Fibroblast of pulmonary artery (primary cell): ENCODE measurements around the gene CAPN15.

Source experiments
- DNase-seq: peaks from one replicate; pipeline ENCODE4 v3.0.0-alpha.2; 2010; ENCODE audit warnings: low read depth
- H3K4me3 ChIP-seq: replicated peaks from 2 replicates; pipeline ENCODE4 v1.5.1; 2011; ENCODE audit warnings: low read depth, mild to moderate bottlenecking, control low read depth, low read length, moderate library complexity
- TF ChIP-seq, protein P1 (sequence below): IDR thresholded peaks from 2 replicates; pipeline ENCODE4 v1.5.1; 2011; ENCODE audit warnings: mild to moderate bottlenecking, control low read depth, low read length, inconsistent platforms; ENCODE audit errors: missing control alignments

The CAPN15 gene

DNA sequence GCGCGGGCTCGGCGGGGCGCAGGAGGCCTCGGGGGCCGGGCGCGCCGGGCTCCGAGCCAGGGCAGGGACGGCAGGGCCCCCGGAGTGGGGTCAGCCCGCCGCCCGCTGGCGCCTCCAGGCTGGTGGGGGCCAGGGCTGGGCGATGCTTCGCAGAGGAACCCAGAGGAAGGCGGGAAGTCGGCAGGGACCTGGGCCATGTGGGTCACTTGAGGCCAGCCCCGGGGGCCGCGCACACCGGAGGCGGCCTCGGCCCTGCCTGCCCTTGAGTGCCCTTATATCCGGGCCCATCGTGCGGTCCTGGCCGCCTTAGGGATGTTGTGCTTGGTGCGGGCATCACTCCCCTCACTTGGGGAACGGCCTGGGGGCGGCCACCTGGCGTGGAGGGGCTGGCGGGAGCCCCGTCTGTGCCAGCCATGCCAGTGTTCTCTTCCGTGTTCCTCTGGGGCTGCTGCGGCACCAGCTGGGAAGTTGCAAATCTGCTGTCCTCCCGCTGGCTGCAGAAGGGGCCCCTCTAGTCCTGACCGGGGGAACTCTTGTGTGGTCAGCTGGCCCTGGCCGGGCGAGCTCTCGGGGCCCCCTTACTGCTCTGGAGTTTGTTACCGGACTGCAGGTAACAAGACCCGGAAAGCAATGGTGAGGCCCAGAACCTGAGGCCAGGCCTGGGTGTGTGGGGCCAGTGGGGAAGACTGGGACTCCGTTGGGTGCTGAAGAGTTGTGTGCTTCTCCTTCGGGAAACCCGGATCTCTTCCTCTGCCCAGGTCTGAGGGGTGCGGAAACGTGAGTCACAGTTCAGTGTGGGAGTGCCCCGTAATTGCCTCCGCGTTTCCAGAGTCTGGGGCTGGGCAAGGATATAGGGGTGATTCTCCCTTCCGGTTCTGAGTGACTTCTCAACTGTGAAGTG lies 849 bp downstream of the CAPN15 start:
- TF ChIP-seq, protein P1, sequence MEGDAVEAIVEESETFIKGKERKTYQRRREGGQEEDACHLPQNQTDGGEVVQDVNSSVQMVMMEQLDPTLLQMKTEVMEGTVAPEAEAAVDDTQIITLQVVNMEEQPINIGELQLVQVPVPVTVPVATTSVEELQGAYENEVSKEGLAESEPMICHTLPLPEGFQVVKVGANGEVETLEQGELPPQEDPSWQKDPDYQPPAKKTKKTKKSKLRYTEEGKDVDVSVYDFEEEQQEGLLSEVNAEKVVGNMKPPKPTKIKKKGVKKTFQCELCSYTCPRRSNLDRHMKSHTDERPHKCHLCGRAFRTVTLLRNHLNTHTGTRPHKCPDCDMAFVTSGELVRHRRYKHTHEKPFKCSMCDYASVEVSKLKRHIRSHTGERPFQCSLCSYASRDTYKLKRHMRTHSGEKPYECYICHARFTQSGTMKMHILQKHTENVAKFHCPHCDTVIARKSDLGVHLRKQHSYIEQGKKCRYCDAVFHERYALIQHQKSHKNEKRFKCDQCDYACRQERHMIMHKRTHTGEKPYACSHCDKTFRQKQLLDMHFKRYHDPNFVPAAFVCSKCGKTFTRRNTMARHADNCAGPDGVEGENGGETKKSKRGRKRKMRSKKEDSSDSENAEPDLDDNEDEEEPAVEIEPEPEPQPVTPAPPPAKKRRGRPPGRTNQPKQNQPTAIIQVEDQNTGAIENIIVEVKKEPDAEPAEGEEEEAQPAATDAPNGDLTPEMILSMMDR: no peak
- H3K4me3 ChIP-seq: peak overlapping the region; percentile 71
- peak; percentile 68 for DNase-seq

DNA sequence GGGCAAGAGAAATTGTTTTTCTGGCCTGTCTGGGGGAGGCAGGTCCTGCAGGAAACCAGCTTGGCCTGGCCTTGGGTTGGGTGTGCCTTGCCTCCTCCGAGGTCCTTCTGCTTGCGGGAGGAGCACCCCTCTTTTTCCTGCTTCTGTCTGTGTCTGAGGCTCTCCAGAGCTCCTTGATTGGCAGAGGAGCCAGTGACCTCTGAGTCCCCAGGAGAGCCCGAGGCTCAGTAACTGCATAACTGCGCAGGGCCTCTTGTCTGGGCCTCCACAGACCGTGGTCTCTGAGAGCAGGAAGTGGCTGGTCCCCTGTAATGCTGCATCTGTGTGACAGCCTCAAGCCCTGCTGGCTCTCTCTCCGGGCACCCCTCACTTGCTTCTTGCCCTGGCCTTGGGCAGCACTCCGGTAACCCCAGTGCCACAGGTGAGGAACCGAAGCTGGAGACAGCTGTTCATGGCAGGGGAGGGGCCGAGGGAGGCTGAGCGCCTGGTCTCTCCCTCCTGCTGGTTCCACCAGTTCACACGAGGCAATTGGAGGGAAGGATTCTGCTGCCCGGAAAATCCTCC lies 1.6 kb downstream of the CAPN15 start:
- TF ChIP-seq, protein P1: no peak
- H3K4me3 ChIP-seq: peak overlapping the region; percentile 71
- no peak for DNase-seq

DNA sequence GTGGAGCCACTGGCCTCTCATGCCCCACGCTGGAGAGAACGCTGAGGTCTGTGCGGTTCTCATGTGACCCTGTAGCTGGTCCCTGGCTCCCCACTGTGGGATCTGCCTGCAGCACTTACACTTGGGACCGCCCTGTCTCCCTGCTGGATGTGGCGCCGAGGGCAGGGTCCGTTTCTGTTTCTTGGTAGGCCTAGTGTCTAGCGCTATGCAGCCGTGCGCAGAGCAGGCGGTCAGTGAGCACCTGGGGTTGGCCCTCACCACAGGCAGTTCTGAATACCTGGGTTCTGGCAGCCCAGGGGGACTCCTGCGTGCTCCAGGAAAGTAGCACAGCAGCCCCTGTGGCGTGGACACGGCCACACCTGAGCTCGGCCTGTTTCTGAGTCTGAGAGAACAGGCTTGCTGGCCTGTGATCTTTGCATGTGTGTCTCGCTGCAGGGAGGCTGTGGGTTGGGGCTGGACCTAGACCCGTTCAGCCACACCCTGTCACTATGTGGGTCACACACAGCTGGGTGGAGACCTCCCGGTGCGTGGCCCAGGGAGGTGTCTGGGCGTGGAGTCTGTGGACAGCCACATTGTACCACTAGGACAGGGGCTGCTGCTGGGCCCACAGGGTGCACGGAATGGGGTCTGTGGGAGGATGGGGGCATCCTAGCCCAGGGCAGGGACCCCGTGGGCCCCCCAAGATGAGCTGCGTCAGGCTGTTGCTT lies 2.8 kb downstream of the CAPN15 start:
- no peak for DNase-seq
- TF ChIP-seq, protein P1: no peak
- no peak overlapping the region for H3K4me3 ChIP-seq

DNA sequence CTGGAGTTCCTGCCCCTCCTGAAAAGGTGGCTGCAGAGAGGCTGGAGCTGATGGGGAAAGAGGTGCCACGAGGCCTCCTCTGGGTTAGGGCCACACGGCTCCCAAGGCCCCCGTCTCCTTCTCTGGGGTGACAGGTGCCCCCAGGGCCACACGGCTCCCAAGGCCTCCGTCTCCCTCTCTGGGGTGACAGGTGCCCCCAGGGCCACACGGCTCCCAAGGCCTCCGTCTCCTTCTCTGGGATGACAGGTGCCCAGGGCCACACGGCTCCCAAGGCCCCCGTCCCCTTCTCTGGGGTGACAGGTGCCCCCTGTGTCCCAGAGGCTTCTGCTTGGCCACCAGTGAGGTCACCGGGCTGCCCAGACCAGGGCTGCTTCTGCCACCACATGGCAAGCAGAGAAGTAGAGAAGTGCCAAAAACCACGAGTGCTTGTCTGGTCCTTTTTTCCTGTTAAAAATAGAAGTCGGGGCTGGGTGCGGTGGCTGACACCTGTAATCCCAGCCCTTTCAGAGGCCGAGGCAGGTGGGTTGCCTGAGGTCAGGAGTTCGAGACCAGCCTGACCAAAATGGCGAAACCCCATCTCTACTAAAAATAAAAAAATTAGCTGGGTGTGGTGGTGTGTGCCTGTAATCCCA lies 4.1 kb downstream of the CAPN15 start:
- no peak overlapping the region for H3K4me3 ChIP-seq
- no peak for DNase-seq
- TF ChIP-seq, protein P1: no peak

DNA sequence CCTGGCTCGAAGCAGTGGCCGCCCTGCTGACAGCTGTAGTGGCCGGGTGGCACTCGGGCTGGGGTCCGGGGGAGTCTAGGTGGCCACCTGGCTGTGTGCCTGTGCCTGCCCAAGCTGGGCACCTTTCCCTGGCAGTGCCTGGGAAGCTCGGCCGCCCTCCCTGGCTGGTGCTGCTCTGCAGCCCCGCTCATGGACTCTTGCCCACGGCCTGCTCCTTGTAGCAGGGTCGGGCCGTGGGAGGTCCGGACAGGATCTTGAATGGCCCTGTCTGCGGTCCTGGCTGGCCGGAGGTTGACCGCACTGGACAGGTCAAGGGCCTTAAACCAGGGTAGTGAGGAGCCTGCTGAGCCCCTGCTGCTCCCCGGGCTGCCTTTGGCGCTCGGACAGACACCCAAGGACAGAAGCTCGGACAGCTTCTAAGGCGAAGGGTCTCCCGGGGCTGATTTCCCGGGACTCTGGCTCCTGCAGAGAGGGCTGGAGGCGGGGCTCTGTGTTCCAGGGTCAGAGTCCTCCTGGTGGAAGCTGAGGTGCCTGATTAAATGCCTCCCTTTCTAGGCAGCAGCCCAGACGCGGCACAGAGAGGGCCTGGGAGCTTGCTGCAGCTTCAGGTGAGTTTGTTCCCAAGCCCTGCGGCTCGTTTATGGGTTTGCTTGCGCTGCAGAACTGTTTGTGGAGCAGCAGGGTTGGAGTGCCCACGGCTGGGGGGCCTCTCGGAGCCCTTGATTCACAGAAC lies 6.0 kb downstream of the CAPN15 start:
- no peak for DNase-seq
- H3K4me3 ChIP-seq: no peak overlapping the region
- TF ChIP-seq, protein P1: no peak

DNA sequence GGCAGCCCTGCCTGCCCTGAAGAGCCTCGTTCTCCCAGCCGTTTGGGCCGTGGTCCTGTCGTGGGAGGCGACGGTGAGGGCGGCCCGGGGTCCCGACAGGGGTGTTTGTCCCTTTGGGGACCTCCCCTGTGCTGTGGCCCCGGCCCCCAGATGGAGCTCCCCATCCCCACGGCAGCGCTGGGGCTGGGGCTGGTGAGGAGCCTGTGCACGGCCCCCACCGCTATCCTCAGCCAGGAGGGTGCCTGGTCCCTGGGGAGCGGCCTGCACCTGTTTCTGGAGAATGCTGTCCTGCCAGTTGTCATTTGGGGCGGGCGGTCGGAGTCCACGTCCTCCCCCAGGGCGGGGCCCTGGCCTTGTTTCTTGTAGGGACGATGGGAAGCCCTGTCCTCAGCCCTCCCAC lies 6.6 kb downstream of the CAPN15 start:
- DNase-seq: no peak
- H3K4me3 ChIP-seq: no peak overlapping the region
- TF ChIP-seq, protein P1: no peak
